GM18505 (cell line): ENCODE measurements around the gene BTBD8.

Source experiments
- ATAC-seq: cut with Tn5 transposase; IDR thresholded peaks from one replicate; pipeline ENCODE4 v1.9.1; 2021; ENCODE audit not compliant: unreplicated experiment
- POLR2A ChIP-seq: IDR thresholded peaks from 4 replicates; pipeline ENCODE4 v1.6.1; 2011; ENCODE audit warnings: borderline replicate concordance; ENCODE audit not compliant: insufficient read depth, insufficient read length; ENCODE audit errors: extremely low read depth

Gene BTBD8

DNA sequence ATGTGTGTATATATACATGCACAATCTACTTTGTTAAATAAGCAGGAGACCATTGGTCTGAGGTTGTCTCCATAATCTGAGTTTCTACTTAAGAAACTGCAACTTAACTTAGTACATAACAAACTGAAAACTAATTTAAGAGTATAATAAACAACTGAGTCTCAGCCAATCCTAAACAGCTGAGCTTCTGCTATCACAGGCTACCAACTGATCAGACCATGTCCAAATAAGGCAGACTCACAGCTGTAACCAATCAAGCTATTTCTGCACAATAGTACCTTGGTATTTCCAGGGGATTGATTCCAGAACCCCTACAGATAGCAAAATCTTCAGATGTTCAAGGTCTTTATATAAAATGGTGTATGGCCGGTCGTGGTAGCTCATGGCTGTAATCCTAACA lies 111.6 kb downstream of the BTBD8 start:
- TF ChIP-seq POLR2A, result no peak
- ATAC-seq, result no peak

DNA sequence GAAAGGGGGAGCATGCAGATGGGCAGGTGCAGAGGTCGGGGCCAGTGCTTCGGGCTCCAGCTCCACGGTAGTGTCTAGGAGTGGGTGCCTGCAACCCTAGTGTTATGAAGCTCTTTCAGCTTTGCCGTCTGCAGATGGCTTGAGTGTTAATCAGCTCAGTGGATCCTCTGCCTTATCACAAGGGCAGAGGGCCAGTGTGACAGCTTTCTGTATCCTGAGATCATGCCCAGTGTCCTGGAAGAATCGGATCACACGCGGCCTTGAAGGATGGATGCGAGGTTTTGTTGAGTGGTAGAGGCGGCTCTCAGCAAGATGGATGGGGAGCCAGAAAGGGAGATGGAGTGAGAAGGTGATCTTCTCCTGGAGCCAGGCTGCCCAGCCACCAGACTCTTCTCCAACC lies 112.1 kb downstream of the BTBD8 start:
- no peak for TF ChIP-seq POLR2A
- no peak for ATAC-seq

DNA sequence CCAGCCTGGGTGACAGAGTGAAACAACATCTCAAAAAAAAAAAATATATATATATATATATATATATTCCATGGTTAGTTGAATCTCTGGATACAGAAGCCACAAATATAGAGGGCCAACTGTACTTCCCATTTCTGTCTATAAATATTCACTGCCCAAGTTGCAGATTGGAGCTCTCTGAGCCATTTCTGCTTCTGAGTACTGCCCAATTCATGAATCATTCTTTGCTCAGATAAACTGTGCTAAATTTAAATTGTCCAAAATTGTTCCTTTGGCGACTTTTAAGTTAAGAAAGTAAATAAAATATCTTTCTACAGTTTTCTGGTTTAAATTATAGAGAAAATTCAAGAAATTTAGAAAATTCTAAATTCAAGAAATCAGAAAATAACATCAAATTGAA lies 114.4 kb downstream of the BTBD8 start:
- TF ChIP-seq POLR2A, result no peak
- ATAC-seq, result no peak

DNA sequence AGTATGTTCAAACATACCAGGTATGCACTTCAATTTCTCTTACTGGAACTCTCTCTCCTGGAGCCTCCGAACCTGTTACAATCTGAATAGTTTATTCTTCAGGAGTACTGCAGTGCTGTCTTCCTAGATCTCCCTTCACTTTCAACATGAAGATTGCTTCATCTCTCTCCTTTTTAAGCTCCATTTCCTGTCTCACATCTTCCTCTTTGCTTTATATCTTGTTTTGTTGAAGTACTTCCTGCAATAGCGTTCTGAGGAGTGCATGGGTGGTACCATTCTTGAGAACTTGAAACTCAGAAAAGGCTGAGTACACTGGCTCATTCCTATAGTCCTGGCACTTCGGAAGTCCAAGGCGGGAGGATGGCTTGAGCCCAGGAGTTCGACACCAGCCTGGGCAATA lies 121.8 kb downstream of the BTBD8 start:
- ATAC-seq, result no peak
- no peak for TF ChIP-seq POLR2A

DNA sequence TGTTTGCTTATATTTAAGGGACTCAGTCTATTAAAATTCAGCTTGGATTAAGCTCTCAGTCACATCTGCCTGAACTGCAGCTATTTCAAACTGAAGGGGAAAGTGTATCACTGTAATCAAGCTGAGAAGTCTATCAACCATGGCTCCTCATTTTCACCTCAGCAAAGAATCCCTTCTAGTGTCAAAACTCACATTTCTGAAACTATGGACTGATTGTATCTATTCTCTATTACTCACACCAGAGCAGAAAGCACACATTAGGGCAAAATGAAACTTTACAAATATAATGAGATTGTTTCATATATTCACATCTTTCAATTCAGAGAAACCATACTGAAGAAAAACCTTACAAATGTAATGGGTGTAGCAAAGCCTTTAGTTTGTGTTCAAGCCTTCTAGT lies 123.0 kb downstream of the BTBD8 start:
- ATAC-seq, result no peak
- TF ChIP-seq POLR2A, result no peak

DNA sequence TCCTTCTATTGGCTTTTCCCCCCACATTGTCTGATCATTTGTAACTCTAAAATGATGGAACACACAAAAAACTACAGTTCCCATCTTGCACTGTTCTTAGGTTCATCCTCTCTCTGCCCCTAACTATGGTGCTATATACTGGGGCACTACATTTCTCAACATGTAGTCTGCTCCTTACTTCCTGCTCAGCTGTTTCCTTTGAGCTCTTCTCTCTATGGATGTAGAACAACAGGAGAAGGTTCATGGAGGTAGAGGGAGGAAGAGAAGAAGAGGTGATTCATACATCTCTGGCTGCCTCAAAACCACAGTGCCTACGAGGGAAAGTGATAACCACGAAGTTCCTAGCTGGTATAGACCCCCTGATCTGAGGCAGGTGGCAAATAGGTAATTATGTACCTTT lies 130.6 kb downstream of the BTBD8 start:
- TF ChIP-seq POLR2A, result no peak
- no peak for ATAC-seq

DNA sequence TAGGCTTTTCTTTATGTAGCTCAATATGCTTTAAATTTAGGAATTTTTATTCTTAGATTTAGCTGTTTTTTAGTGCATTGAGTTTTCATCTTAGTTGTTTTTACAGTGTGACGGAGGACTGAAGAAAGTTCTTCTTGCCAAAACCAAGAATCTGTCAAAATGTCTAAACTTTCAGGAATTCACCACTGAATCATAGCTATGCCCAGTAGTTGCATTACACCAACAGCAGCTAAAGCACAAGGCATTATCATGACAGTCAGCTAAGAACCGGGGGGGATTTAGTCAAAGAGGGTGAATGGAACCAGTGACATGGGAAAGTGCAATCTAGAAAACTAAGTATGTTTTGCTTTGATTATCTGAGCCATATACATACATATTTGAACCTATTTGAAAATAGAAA lies 131.0 kb downstream of the BTBD8 start:
- TF ChIP-seq POLR2A, result no peak
- no peak for ATAC-seq

DNA sequence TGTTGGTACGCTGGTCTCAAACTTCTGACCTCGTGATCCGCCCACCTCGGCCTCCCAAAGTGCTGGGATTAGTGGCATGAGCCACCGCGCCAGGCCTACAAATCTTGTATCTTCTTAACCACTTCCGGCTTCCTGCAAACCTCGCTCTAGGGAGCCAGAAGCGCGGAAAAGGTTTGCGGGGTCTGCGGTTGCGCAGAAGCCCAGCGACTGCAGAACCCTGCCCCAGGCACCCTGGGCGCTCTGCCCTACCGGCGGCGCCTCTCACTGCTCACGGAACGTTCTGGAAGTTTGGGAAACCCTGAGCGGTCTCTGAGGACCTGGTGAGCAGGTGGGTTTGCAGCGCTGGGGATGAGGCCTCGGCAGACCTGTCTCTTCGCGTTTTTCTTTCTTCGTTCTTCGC lies 137.6 kb downstream of the BTBD8 start, which contains the start of gene C1orf146:
TSS of gene C1orf146 (plus strand) at position 195 of the 400 bp plus-strand sequence. CDS start 13,506 bp downstream, outside the sequence.
- TF ChIP-seq POLR2A, result no peak
- no peak for ATAC-seq

DNA sequence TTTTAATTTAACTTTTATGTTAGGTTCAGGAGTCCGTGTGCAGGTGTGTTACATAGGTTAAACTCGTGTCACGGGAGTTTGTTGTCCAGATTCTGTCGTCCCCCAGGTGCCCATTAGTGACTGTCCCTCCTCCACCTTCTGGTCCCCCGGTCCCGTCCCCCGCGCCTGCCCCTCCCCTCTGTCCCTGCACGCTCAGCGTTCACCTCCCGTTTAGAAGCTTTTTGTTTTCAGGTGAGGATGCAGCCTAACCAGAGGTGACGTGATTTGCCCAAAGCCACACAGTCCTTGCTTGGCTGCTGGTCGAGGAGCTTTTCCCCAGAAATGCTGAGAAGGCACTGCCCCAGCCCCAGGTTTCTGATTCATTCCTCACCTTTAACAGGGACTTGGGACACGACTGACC lies 138.4 kb downstream of the BTBD8 start:
- ATAC-seq, result no peak
- TF ChIP-seq POLR2A, result no peak

DNA sequence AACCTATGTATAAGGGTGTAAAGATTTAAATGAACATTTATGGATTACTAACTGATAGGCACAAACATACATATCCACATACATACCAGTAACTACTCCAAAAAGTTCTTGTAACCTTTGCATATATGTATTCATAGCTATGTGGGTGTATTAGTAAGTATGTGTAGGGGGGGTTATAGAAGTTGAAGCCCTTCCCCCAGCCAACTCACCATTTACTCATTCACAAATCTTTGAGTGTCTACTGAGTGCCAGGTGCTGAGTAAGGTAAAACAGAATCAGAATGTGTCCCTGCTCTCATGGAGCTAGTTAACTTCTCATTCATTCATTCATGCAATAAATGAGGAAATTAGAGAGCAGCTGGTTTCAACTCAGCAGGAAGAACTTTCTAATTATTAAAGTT lies 138.9 kb downstream of the BTBD8 start:
- ATAC-seq, result no peak
- no peak for TF ChIP-seq POLR2A

DNA sequence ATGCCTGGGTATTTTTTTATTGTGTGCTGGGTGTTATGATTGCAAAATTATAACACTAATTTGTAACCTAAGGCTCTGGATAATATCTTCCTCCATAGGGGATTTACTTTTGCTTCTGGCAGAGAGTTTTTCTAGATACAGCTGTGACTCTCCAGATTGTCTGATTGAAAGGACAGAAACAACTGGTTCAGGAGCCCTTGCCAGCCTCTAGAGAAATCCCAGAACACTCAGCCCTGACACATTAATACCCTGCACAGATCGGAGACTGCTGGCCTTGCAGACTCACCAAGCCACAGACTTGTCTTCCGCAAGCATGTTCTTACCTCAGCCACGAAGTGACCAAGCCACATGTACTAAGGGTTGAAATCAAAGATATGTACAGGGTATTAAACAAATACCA lies 148.3 kb downstream of the BTBD8 start:
- no peak for TF ChIP-seq POLR2A

DNA sequence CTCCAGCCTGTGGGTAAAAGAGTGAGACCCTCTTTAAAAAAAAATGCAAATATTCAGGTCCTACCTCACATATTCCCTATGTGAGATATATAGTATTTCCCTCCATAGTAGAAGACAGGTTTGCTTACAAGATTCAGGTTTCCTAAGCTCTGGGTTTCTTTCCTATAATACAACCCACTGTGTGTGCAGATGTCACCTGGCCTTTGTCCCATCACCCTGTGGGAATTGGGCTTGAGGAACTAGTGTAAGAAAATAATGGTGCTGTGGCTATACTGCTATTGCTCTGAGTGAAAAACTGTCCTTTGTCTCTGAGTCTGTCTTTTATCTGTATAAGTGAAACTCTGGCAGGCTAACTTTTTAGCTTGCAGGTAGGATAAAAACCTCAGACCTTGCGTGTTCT lies 150.6 kb downstream of the BTBD8 start:
- ATAC-seq, result no peak
- TF ChIP-seq POLR2A, result no peak

More for the DNA sequence above, 148.3 kb downstream of the BTBD8 start:
- no peak for ATAC-seq
